Activated T-helper 9 cell treated with anti-CD3 and anti-CD28 coated beads, Interleukin-2, amount 50 U/mL, for 16 hours (primary cell): ENCODE measurements around the gene RECQL.

Experiments used
- DNase-seq: peaks from one replicate; pipeline ENCODE4 v3.0.0-alpha.2; 2020; ENCODE audit warnings: low read depth

Gene RECQL, protein sequence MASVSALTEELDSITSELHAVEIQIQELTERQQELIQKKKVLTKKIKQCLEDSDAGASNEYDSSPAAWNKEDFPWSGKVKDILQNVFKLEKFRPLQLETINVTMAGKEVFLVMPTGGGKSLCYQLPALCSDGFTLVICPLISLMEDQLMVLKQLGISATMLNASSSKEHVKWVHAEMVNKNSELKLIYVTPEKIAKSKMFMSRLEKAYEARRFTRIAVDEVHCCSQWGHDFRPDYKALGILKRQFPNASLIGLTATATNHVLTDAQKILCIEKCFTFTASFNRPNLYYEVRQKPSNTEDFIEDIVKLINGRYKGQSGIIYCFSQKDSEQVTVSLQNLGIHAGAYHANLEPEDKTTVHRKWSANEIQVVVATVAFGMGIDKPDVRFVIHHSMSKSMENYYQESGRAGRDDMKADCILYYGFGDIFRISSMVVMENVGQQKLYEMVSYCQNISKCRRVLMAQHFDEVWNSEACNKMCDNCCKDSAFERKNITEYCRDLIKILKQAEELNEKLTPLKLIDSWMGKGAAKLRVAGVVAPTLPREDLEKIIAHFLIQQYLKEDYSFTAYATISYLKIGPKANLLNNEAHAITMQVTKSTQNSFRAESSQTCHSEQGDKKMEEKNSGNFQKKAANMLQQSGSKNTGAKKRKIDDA

DNA sequence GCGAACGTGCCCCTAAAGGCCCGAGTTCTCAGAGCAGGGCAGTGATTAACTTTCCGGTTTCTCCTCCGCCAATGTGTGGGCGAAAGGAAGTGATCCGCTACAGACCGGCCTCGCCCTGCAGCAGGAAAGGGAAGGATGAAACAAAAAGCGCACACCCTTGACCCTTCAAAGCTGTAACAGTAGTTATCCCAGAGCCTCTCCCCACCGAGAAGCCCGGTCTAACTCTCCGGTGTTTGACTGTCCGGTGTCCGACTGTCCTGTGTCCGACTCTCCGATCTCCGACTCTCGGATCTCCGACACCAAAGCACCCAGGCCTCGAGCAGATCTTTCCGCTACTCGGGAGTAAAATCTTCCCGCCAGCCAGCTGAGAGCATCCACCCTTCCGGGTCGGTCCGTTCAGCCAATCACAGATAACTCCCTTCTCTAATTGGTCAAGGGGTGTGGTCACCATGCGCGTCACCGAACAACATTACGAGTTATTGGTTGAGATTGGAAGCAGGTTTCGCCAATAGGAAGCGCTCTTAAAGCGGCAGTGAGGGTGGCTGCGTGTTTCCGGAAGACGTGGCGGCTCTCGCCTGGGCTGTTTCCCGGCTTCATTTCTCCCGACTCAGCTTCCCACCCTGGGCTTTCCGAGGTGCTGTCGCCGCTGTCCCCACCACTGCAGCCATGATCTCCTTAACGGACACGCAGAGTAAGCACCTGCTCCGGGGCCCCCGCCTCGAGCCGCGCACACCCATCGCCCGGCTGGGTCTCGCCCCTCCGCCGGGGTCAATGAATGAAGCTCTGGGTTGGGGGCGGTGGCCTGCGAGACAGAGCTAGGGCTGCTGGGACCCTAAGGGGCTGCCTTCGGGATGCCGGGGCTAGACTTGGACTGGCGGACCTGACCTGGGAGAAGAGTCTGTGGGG is at the start of gene RECQL, which contains the start of gene GOLT1B:
Gene RECQL, minus strand, starts transcription at position 378 of the 906 bp plus-strand sequence. CDS start 2,065 bp downstream, outside the sequence.
Gene GOLT1B, plus strand, starts transcription at position 532 of the 906 bp plus-strand sequence. Its CDS starts 135 bp downstream, at position 667.
- peak; percentile 80 for DNase-seq

DNA sequence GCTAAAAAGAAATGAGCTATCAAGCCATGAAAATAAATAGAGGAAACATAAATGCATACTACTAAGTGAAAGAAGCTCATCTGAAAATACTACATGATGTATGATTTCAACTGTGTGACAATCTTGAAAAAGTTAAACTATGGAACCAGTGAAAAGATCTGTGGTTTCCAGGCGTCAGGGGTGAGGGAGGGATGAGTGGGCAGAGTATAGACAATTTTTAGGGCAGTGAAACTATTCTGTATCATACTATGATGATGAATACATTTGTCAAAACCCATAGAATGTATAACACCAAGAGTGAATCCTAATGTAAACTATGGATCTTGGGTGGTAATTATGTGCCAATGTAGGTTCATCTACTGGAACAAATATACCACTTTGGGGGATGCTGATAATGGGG is 46.0 kb upstream of the RECQL start:
- no peak for DNase-seq

DNA sequence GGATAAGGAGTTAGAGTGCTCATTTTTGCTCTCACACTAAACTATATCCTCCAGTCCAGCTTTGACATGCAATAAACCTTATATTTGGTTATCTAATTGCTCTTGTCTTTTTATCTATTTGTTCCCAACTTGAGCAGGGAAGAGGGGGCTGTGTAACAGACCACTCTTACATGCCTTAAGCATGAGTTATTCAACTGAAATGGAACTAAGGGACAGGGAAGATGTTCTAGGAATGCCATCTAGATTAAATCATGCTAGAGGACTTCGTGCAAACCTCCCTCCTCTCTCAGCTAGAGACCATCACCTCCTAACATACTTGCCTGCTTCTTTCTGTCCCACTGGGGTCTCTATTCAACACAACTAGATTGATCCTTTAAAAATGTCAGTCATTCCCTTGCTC is 45.3 kb upstream of the RECQL start:
- DNase-seq = no peak

DNA sequence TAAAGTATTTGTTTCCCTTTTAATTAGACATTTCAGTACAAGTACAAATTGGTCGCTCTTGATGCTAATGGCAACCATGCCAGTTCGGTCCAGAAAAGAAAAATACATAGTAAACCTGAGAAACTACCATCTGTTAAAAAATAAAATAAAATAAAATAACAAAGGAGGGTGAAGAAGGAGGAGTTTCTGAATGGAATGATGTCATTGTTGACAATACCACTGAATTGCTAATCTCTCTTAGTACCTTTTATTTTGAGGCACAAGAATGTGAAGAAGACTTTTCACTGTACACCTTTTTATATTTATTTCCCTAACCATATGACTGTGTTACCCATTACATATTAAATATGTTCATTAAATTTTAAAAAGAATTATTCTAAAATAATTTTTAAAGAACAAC is 44.1 kb upstream of the RECQL start:
- DNase-seq = no peak

DNA sequence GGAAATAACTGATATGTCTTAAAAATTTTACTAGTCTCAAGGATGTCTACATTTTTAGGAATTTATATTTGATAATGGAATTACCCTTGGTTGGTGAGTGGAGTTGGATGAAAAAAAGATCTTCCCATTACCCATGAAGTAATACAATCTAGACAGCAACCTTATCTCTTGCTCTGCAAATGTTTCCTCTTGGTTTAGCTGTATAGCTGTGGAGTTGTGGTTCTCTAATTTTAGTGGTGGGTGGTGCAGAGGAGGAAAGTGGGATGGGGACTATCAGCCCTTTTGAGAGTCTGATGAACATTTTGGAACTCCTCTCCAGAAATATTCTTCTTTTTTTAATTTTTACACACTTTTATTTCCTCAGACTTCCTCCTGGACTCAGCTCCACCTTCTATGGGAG is 41.7 kb upstream of the RECQL start:
- DNase-seq = no peak

DNA sequence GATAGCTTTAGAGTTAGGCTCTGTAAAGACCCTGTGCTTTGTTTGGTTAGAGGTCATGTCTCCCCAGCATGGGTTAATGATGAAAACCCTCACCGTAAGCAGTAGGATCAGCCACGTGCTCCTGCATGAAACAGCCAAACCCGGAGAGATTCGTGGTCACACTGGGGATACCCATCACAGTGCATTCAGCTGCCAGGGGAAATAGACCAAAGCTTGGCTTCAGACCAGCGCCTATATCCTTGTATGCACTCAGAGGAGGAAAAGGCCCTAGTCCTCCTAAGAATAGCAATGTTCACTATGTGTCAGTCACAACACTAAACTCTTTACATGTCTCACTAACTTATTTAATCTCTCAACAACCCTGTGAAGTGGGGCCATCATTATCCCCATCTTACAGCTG is 41.0 kb upstream of the RECQL start:
- DNase-seq = no peak

DNA sequence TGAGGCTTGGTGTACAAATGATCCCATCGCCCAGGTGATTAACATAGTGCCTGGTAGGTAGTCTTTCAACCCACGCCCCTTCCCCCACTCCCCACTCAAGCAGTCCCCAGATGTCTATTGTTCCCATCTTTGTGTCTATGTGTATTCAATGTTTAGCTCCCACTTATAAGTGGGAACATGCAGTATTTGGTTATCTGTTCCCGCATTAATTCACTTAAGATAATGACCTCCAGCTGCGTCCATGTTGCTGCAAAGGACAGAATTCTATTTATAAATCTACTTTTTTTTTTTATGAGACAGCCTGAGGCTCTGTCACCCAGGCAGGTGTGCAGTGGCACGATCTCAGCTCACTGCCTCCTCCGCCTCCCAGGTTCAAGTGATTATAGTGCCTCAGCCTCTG is 40.3 kb upstream of the RECQL start:
- DNase-seq = no peak

DNA sequence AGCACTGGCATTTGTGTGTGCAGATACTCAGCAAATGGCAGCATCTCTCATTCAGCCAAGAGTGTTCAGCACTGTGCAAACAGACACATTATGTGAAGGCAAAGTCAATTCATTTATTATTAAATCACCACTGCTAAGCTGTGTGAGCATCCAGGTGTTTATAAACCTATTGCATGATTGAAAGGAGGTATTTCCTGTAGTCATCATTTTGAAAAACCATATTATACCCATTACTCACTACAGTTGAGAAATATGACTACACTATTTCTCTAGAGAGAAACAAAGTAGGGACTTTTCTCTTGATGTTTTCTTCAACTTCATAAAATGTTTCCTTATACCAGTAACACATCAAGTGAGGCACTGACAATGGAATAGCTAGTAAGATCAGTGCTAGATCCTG is 38.4 kb upstream of the RECQL start:
- DNase-seq = no peak

DNA sequence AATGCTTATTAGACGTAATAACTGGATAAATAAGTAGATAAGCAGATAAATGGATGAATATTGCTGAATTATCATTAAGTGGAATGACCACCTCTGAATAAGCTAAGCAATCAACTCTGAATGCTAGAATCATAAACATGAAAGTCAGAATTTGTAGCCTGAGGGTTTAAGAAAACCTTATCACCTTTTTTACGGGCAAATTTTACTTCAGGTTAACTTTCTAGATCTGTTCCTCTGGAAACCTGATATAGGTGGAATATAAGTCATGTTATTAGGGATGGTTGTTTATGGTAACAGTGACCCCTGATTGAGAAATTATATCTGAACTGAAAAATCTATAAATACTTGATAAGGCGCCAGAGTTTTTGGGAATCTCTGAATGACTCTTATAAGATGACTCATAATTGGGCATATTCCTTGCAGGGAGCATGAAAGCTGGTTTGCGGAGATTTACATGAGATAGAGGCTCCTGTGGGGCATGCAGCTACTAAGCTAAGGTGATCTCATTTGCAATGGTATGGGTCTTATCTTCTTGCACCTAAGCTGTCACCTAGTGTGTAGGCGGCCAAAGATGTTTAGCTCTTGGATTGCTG is 36.7 kb upstream of the RECQL start:
- no peak for DNase-seq

DNA sequence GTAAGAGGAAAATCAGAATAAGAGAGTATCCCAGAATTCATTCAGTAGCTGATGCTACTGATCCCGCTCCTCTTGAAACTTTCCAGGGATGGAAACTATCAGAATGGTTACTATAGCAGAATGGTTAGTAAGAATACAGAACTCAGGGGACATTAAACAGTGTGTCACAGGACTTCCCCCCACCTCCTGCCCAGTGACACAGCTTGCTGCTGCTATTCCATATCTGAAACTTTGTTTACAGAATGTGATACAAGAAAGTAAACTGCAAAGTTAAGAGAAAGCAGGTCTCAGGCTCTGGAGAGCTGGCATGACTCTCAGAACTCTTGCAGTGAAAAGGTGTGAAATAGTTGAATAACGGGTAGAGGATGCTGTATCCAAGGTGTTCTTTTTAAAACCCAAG is 28.0 kb upstream of the RECQL start:
- no peak for DNase-seq

DNA sequence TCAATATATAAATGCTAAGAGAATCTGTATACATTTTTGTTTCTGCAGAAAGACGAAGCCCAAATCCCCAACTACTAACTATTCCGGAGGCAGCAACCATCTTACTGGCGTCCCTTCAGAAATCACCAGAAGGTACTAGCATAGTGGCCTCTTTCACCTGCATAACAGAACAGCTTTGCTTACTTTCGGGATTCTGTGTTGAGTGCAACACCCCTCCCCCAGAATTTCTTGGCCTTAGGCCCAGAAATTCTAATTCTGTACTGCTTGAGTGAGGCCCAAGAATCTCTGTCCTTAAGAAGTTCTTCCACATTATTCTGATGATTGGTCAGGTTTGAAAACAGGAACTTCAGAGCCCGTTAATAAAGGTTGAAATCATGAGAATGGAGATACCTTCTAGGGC is 27.5 kb upstream of the RECQL start:
- no peak for DNase-seq

DNA sequence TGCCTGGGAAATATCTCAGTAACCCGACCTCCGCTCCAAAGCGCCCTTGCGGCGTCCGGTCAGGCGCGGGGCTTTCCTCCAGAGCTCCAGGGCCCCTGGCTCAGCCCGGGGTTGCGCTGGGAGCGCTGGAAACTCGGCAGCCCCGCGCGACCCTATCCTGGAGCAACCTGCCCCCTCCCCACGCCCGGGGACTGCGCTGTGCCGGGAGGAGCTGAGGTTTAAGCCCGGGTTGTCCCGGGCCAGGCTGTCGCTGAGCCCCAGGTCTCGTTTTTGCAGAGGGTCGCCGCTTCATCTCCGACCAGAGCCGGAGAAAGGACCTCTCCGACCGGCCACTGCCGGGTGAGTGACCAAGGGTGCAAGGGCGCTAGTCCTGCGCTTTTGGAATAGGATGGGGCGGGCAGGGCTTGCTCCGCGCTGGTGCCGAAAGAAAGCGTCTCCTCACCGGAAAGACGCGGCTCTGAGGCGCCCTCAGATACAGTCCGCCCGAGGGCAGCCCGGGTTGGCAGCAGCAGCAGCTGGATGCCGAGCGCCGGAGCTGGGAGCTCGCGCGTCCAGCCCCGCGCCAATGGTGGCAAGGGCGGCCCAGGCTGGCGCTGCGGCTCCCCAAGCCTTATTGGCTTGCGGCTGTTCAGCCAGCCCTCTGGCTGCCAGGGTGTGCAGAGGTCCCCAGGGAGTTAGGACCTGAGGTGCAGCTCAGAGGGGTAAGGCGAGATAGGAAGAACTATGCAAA is 26.2 kb upstream of the RECQL start:
- DNase-seq = peak; percentile 31

DNA sequence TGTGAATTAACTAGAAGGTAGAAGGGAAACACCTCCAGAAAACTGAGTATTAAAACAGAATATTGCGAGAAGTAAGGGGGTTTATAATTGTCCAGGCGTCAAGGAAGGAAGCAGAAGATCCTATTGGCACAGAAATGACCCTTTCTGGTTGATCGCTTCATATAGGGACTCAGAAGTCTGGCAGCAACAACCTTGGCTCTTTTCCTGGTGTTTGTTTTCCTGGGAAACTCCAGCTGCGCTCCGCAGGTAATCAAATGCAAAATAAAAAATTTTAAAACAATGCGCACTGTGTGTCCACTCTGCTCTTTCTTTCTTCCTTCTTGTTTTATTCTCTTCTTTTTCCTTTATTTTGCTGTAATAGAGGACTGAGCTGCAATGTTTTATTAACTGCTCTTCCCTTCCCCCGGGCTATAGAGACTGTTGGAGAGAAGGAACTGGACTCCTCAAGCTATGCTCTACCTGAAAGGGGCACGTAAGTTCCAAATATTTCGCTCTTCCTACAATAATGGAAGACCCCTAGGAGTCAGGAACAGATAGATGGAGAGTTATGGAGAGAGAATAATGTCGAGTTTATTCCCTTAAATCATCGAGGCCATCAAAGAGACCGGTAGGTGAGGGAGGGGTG is 25.4 kb upstream of the RECQL start:
- DNase-seq = no peak

DNA sequence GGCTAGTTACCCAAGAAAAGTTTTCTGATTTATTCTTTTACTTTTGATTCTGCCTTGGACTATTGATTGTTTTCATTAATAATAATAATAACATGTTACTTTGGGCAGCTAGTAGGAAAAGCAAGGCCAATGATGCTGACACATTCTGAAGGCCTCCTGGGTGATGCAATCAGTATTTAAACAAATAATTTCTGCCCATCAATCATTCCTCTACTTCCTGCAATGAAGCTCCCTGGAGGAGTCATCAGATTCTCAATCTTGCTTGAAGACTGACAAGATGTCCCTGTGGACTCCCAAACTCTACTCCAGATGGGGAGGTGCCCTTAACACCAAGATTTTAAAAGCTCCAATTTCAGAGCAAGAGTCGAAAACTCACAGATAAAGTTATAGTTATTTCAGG is 24.6 kb upstream of the RECQL start, which contains the start of gene SPX:
Gene SPX, plus strand, starts transcription at position 244 of the 400 bp plus-strand sequence. CDS start 177 bp downstream, outside the sequence.
- no peak for DNase-seq

DNA sequence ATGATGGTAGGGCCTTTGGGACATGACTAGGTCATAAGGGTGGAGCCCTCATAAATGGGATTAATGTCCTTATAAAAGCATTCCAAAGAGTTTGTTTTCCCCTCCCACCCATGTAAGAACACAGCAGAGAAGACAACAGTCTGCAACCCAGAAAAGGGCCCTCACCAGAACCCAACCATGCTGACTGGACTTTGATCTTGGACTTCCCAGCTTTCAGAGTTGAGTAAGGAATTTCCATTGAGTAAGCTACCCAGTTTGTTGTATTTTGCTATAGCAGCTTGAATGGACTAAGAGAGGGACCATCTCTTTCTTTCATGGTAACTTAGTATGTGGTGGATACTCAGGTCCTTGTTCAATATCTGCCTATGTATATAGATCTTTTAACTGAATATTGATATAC is 21.7 kb upstream of the RECQL start:
- DNase-seq = no peak

DNA sequence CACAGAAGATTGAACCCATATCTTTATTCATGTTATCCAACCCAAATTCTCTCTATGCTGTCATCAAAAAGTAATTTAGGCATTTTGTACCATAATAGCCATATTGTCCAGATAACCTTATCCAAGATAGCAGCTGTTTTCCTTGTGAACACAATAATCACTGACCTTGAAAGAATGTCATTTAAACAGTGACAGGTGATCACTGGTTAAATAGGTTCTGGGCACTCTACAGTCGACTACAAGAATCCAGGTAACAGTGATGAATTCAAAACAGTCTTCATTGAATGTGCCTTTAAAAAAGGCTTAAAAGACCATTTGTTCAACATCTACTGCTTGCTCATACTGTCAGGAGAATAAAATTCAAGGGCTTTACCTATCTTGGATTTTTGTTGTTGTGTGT is 20.1 kb upstream of the RECQL start:
- DNase-seq = no peak

DNA sequence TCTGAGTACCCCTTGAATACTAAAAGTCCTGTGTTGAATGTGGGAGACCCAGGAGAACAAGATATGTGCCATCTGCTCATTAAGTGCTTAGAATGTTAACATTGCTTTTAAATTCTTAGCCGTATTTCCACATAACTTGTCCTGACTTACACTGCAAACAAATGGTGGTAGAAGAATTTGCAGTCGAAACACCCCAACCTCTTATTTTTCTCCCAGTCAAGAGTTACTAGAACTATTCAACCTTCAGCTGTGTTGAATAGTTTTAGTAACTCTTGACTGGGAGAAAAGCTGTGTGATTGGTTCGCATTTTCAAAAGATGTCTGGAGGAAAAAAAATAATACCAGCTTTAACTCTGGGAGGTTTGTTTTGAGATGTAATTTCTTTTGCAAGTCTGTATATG is 17.0 kb upstream of the RECQL start:
- DNase-seq = no peak

DNA sequence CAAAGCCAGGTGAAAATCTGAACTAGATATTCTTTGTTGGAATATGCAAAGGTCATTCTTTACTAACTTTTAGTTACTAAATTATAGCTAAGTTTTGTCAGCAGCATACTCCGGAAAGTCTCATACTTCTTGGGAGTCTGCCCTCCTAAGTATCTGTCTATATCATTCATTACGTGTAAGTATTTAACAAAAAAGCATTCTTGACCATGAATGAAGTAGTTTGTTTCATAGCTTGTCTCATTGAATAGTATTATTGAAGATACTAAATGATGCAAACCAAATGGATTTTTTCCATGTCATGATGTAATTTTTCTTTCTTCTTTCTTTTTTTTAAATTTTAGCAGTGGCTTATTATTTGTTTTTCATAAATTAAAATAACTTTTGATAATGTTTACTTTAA is 14.8 kb upstream of the RECQL start:
- no peak for DNase-seq

DNA sequence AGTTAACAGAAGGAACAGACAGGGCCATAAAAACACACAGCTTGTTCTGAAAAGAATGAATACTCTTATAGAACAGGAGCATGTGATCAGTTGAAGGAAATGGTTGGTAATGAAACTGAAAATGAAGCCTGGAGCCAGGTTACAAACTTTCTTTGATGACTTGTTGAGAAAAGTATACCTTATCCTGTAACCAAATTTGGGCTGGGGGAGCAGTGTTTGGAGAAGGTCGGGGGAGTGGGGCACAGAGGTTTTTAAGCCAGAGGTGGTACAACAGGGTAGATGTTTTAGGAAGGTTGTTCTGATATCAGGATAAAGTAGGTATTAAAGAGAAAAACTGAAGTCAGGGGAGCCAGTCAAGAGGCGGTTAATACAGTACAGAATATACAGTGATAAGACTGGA is 8.3 kb upstream of the RECQL start:
- no peak for DNase-seq

DNA sequence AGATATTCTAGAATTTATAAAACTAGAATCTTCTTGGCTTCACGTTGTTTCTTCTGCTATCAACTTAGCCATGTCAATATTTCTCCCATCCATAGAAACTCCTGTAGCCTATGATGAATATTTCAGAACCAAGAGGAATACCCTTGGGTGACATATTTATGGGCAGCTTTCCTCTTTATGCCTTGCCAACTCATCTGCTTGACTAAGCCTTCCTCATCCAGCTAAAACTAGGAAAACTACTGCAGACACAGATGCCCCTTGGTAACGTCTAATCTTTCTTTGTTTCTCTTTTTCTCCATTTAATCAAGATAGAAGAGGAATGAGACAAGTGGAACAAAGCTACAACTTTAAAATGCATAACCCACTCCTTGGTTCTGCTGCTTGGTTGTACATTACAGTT is 6.4 kb upstream of the RECQL start:
- no peak for DNase-seq

DNA sequence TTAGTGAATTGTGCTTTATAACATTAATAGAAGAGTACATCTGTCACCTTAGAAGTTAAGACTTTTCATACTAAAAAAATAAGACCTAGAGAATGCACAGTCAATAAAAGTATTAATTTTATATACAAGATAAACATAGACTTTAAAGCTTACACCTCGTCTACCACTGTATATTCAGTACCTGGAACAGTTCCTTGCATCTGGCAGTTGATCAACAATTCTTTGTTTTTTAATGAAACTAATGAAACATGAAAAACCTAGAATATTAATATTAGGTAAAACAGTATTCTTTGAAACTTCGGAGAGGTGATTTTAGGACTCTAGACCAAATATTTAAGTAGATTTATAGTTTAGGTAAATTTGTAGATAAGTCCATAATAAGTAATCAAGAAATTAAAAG is 4.5 kb upstream of the RECQL start:
- DNase-seq = no peak
